Measurements from ENCODE around the gene GALNTL6.

- TF ChIP-seq POLR2A (IDR thresholded peaks at IDR 0.05), result no peak
- TF ChIP-seq POLR2AphosphoS5 (IDR thresholded peaks at IDR 0.05), result no peak
Measured at GRCh38 chr4:171962110-171962509, 148.9 kb downstream of the GALNTL6 start.

Measured in suprapubic skin (tissue), 4 donors.